HUES48 (cell line): Measurements from ENCODE around the gene FHIT.
"Not testable (repeated sequence)": the region's sequence is repeated elsewhere in the genome, so short reads cannot be mapped to it uniquely, and the experiment has no call there.

ENCODE experiments used
- H3K27ac ChIP-seq: one replicate; pipeline ENCODE4 v1.7.0; 2013; ENCODE audit warnings: low read depth, low read length, inconsistent platforms
- H3K27me3 ChIP-seq: 2 replicates; pipeline ENCODE4 v1.6.1; 2013; ENCODE audit warnings: mild to moderate bottlenecking, low read length; ENCODE audit not compliant: control insufficient read depth, insufficient read depth
- H3K36me3 ChIP-seq: 2 replicates; pipeline ENCODE4 v1.6.1; 2013; ENCODE audit warnings: low read length; ENCODE audit not compliant: control insufficient read depth, insufficient read depth
- H3K4me1 ChIP-seq: 2 replicates; pipeline ENCODE4 v1.6.1; 2013; ENCODE audit warnings: mild to moderate bottlenecking, low read length; ENCODE audit not compliant: control insufficient read depth, insufficient read depth
- H3K4me3 ChIP-seq: 2 replicates; pipeline ENCODE4 v1.5.1; 2013; ENCODE audit warnings: mild to moderate bottlenecking, low read depth, low read length
- H3K9ac ChIP-seq: 2 replicates; pipeline ENCODE4 v1.6.1; 2013; ENCODE audit warnings: mild to moderate bottlenecking, low read depth, low read length, moderate library complexity
- H3K9me3 ChIP-seq: 2 replicates; pipeline ENCODE4 v1.6.1; 2013; ENCODE audit warnings: low read length; ENCODE audit not compliant: control insufficient read depth, insufficient read depth

FHIT gene

GRCh38 chr3:61227799-61228198 is 23.5 kb downstream of the FHIT start:
- Histone ChIP-seq H3K9me3 (no peaks in the 10 kb centered on the region), H3K36me3 (no peaks in the 10 kb centered on the region), H3K4me1 (no peaks in the 10 kb centered on the region), H3K9ac (no peak overlapping the region), H3K27ac (no peak overlapping the region), H3K27me3 (no peaks in the 10 kb centered on the region), H3K4me3 (no peak overlapping the region)

GRCh38 chr3:61226166-61226686 is 25.0 kb downstream of the FHIT start:
- no peak overlapping the region for H3K27ac ChIP-seq
- no peaks in the 10 kb centered on the region for H3K9me3 ChIP-seq
- no peak overlapping the region for H3K4me3 ChIP-seq
- H3K27me3 ChIP-seq = no peaks in the 10 kb centered on the region
- no peaks in the 10 kb centered on the region for H3K4me1 ChIP-seq
- no peaks in the 10 kb centered on the region for H3K36me3 ChIP-seq
- H3K9ac ChIP-seq = no peak overlapping the region

- no peaks in the 10 kb centered on the region for H3K9me3 ChIP-seq
- no peaks in the 10 kb centered on the region for H3K36me3 ChIP-seq
- H3K4me3 ChIP-seq = no peak overlapping the region
- no peaks in the 10 kb centered on the region for H3K4me1 ChIP-seq
- no peaks in the 10 kb centered on the region for H3K27me3 ChIP-seq
- H3K27ac ChIP-seq = no peak overlapping the region
- H3K9ac ChIP-seq = no peak overlapping the region
Measured at GRCh38 chr3:61224823-61225222, 26.4 kb downstream of the FHIT start.

- Histone ChIP-seq H3K9ac (no peak overlapping the region), H3K27ac (no peak overlapping the region), H3K27me3 (no peaks in the 10 kb centered on the region), H3K36me3 (no peaks in the 10 kb centered on the region), H3K4me1 (no peaks in the 10 kb centered on the region), H3K9me3 (no peaks in the 10 kb centered on the region), H3K4me3 (no peak overlapping the region)
Measured at GRCh38 chr3:61223451-61223850, 27.8 kb downstream of the FHIT start.

- no peaks in the 10 kb centered on the region for H3K9me3 ChIP-seq
- H3K4me3 ChIP-seq = no peak overlapping the region
- H3K36me3 ChIP-seq = no peaks in the 10 kb centered on the region
- H3K27me3 ChIP-seq = no peaks in the 10 kb centered on the region
- no peak overlapping the region for H3K27ac ChIP-seq
- H3K4me1 ChIP-seq = no peaks in the 10 kb centered on the region
- no peak overlapping the region for H3K9ac ChIP-seq
Measured at GRCh38 chr3:61222467-61222866, 28.8 kb downstream of the FHIT start.

- no peaks in the 10 kb centered on the region for H3K36me3 ChIP-seq
- H3K27me3 ChIP-seq = no peaks in the 10 kb centered on the region
- no peaks in the 10 kb centered on the region for H3K4me1 ChIP-seq
- no peaks in the 10 kb centered on the region for H3K9me3 ChIP-seq
- H3K9ac ChIP-seq = no peak overlapping the region
- no peak overlapping the region for H3K4me3 ChIP-seq
- H3K27ac ChIP-seq = no peak overlapping the region
Measured at GRCh38 chr3:61221759-61222362, 29.4 kb downstream of the FHIT start.

GRCh38 chr3:61218504-61218903 is 32.7 kb downstream of the FHIT start:
- no peaks in the 10 kb centered on the region for H3K36me3 ChIP-seq
- H3K9me3 ChIP-seq = no peaks in the 10 kb centered on the region
- H3K9ac ChIP-seq = no peak overlapping the region
- H3K27ac ChIP-seq = no peak overlapping the region
- no peak overlapping the region for H3K4me3 ChIP-seq
- H3K4me1 ChIP-seq = no peaks in the 10 kb centered on the region
- H3K27me3 ChIP-seq = no peaks in the 10 kb centered on the region

GRCh38 chr3:61216171-61216570 is 35.1 kb downstream of the FHIT start:
- not testable (repeated sequence) for H3K27ac ChIP-seq, H3K27me3 ChIP-seq, H3K9ac ChIP-seq, H3K36me3 ChIP-seq, H3K9me3 ChIP-seq, H3K4me3 ChIP-seq, H3K4me1 ChIP-seq

GRCh38 chr3:61202086-61202485 is 49.2 kb downstream of the FHIT start:
- H3K4me3 ChIP-seq = no peak overlapping the region

GRCh38 chr3:61201071-61201470 is 50.2 kb downstream of the FHIT start:
- Histone ChIP-seq H3K9me3 (no peaks in the 10 kb centered on the region; the same call in 1 of the 2 replicates), H3K27me3 (no peaks in the 10 kb centered on the region), H3K27ac (no peak overlapping the region)

More at GRCh38 chr3:61202086-61202485, 49.2 kb downstream of the FHIT start:
- H3K27me3 ChIP-seq = no peaks in the 10 kb centered on the region
- no peak overlapping the region for H3K27ac ChIP-seq
- H3K36me3 ChIP-seq = no peaks in the 10 kb centered on the region
- no peak overlapping the region for H3K9ac ChIP-seq
- no peaks in the 10 kb centered on the region for H3K4me1 ChIP-seq
- H3K9me3 ChIP-seq = no peaks in the 10 kb centered on the region; the same call in 1 of the 2 replicates

GRCh38 chr3:61200270-61200669 is 51.0 kb downstream of the FHIT start:
- Histone ChIP-seq H3K27me3 (no peaks in the 10 kb centered on the region), H3K9ac (no peak overlapping the region), H3K36me3 (no peaks in the 10 kb centered on the region), H3K4me3 (no peak overlapping the region), H3K9me3 (no peaks in the 10 kb centered on the region; the same call in 1 of the 2 replicates), H3K4me1 (peaks cover 3% of the 10 kb centered on the region), H3K27ac (no peak overlapping the region)

More at GRCh38 chr3:61201071-61201470, 50.2 kb downstream of the FHIT start:
- H3K4me3 ChIP-seq = no peak overlapping the region
- no peaks in the 10 kb centered on the region for H3K36me3 ChIP-seq
- no peak overlapping the region for H3K9ac ChIP-seq
- H3K4me1 ChIP-seq = no peaks in the 10 kb centered on the region
